ENCODE data around the gene KIR3DL1.

DNA sequence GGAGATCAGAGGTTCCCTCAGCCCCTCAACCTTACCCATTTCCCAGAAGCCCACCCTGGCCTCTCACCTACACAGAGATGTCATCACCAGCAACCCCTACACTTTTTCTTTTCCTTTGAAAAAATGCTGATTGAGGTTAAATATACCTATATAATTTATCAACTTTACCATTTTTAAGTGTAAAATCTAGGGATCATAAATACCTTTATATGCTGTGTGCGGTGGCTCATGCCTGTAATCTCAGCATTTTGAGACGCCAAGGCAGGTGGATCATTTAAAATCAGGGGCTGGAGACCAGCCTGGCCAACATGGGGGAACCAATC is 9.8 kb upstream of the KIR3DL1 start:
- TF ChIP-seq, protein P1, sequence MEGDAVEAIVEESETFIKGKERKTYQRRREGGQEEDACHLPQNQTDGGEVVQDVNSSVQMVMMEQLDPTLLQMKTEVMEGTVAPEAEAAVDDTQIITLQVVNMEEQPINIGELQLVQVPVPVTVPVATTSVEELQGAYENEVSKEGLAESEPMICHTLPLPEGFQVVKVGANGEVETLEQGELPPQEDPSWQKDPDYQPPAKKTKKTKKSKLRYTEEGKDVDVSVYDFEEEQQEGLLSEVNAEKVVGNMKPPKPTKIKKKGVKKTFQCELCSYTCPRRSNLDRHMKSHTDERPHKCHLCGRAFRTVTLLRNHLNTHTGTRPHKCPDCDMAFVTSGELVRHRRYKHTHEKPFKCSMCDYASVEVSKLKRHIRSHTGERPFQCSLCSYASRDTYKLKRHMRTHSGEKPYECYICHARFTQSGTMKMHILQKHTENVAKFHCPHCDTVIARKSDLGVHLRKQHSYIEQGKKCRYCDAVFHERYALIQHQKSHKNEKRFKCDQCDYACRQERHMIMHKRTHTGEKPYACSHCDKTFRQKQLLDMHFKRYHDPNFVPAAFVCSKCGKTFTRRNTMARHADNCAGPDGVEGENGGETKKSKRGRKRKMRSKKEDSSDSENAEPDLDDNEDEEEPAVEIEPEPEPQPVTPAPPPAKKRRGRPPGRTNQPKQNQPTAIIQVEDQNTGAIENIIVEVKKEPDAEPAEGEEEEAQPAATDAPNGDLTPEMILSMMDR (IDR thresholded peaks at IDR 0.05; ENCODE audit: poor library complexity): no peak
- no peak for TF ChIP-seq EZH2phosphoT487 (IDR thresholded peaks at IDR 0.05; ENCODE audit: low read depth, severe bottlenecking, unreplicated experiment)
